ENCODE results near the gene RECQL. TPM values are rescaled to one million over a fixed set of nuclear protein-coding genes. Genes with fewer than 3 reads are reported as not detected.
"Not testable (repeated sequence)": the region's sequence is repeated elsewhere in the genome, so short reads cannot be mapped to it uniquely, and the experiment has no call there.

The RECQL gene
- total RNA-seq, 6 donors from 2014 or later = 15.7 to 34.2 (median 28.0) TPM

DNA sequence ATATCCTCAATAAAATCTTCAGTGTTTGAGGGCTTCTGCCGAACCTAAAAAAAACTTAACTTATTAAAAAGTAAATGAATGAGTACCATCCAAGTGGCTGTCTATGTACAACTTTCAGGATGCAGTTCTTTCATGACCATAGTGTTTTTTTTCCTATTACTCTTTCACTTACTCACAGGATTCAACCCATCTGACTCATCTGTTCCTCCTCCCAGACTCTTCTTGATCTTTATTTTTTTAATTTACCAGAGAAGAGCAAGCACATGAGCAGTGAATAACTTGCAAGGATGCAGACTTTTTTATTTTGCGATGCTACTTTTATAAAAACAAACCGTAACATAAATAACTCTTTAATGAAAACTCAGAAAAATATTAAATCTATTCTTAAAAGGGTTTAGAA lies 24.5 kb downstream of the RECQL start:
- Histone ChIP-seq H3K36me3 (peaks cover 8 to 96% (median 50%) of the 10 kb centered on the region in 4 donors), H3K9me3 (no peaks in the 10 kb centered on the region), H3K27me3 (no peaks in the 10 kb centered on the region), H3K4me3 (no peak overlapping the region), H3K4me1 (no peaks in the 10 kb centered on the region), H3K27ac (no peak overlapping the region)
- TF ChIP-seq EP300 (IDR thresholded peaks at IDR 0.05) (no peak), POLR2AphosphoS5 (IDR thresholded peaks at IDR 0.05) (no peak), POLR2A (IDR thresholded peaks at IDR 0.05) (no peak)
- TF ChIP-seq, protein P1, sequence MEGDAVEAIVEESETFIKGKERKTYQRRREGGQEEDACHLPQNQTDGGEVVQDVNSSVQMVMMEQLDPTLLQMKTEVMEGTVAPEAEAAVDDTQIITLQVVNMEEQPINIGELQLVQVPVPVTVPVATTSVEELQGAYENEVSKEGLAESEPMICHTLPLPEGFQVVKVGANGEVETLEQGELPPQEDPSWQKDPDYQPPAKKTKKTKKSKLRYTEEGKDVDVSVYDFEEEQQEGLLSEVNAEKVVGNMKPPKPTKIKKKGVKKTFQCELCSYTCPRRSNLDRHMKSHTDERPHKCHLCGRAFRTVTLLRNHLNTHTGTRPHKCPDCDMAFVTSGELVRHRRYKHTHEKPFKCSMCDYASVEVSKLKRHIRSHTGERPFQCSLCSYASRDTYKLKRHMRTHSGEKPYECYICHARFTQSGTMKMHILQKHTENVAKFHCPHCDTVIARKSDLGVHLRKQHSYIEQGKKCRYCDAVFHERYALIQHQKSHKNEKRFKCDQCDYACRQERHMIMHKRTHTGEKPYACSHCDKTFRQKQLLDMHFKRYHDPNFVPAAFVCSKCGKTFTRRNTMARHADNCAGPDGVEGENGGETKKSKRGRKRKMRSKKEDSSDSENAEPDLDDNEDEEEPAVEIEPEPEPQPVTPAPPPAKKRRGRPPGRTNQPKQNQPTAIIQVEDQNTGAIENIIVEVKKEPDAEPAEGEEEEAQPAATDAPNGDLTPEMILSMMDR (IDR thresholded peaks at IDR 0.05) = no peak
- DNase-seq (no peak), ATAC-seq (ENCODE audit: low FRiP score in 2 of 2) (no peak)
- 92 to 98% methylated on average over 3 of the region's 3 CpGs for WGBS, 2 donors

DNA sequence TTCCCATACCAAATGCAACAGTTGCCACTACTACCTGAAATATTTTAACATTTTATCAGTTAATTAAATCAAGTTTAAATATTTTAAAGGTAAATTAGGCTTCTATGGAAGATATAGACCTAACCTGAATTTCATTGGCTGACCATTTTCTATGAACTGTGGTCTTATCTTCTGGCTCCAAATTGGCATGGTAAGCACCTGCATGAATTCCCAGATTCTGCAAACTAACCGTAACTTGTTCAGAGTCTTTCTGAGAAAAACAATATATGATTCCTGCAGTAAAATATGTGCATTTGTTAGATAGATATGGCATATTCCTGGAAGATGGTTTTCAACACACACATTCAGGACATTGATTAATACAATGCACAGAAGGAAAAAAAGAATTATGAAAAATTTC lies 25.9 kb downstream of the RECQL start:
- ATAC-seq (ENCODE audit: low FRiP score in 2 of 2) = no peak
- WGBS, 2 donors = 93 to 96% methylated on average over 1 of the region's 1 CpG
- Histone ChIP-seq H3K4me1 (no peaks in the 10 kb centered on the region), H3K27ac (no peak overlapping the region), H3K4me3 (no peak overlapping the region), H3K36me3 (peaks cover 17 to 96% (median 51%) of the 10 kb centered on the region in 4 donors), H3K27me3 (no peaks in the 10 kb centered on the region), H3K9me3 (no peaks in the 10 kb centered on the region)
- TF ChIP-seq EP300 (IDR thresholded peaks at IDR 0.05) = no peak
- TF ChIP-seq, protein P1 (IDR thresholded peaks at IDR 0.05) = no peak
- no peak for TF ChIP-seq POLR2A (IDR thresholded peaks at IDR 0.05)
- TF ChIP-seq POLR2AphosphoS5 (IDR thresholded peaks at IDR 0.05) = no peak
- no peak for DNase-seq

DNA sequence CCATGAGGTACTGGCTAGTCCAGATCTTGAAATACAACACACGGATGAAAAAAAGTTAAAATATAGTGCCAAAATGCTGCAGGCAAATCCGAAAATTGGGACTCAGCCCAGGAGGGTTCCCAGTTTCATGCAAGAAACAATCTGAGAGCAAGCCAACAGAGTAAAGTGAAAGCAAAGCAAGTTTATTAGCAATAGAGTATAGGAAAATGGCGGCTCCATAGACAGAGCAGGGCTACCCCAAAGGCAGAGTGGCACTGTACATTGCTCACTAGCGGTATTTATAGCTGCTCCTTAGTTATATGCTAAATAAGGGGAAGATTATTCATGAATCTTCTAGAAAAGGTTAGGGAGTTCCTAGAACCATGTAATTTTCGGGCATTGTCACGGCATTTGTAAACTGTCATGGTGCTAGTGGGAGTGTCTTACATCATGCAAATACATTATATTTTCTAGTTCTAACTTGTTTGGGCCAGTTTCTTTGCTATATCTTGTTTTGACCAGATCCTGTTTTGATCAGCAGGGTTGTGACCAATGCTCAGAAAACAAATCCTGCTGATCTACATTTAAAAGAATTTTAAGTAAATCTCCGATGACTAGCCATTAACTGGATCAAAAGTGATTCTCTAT lies 29.1 kb downstream of the RECQL start:
- H3K36me3 ChIP-seq = peaks cover 28 to 92% (median 45%) of the 10 kb centered on the region in 4 donors
- no peak overlapping the region for H3K27ac ChIP-seq
- no peaks in the 10 kb centered on the region for H3K4me1 ChIP-seq
- 94 to 97% methylated on average over 7 of the region's 7 CpGs for WGBS, 2 donors
- DNase-seq (no peak), ATAC-seq (ENCODE audit: low FRiP score in 2 of 2) (no peak)
- no peak overlapping the region for H3K4me3 ChIP-seq
- TF ChIP-seq POLR2AphosphoS5 (IDR thresholded peaks at IDR 0.05) = no peak
- no peak for TF ChIP-seq EP300 (IDR thresholded peaks at IDR 0.05)
- TF ChIP-seq POLR2A (IDR thresholded peaks at IDR 0.05) = no peak
- TF ChIP-seq, protein P1 (IDR thresholded peaks at IDR 0.05) = no peak
- no peaks in the 10 kb centered on the region for H3K27me3 ChIP-seq
- no peaks in the 10 kb centered on the region for H3K9me3 ChIP-seq

DNA sequence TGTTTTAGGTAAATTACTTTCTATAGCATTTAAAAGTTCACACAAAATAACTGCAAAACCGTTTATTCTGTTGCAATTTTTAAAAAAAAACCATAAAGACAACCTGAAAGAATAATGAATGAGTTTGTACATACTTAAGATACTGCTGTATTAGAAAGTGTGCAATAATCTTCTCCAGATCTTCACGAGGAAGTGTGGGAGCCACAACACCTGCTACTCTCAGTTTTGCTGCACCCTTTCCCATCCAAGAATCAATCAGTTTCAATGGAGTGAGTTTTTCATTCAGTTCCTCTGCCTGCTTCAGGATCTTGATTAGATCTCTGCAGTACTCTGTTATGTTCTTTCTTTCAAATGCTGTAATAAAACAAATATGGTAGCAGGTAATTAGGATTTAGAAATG lies 30.1 kb downstream of the RECQL start:
- Histone ChIP-seq H3K4me1 (no peaks in the 10 kb centered on the region), H3K9me3 (no peaks in the 10 kb centered on the region), H3K27me3 (no peaks in the 10 kb centered on the region), H3K36me3 (peaks cover 25 to 83% (median 45%) of the 10 kb centered on the region in 4 donors), H3K4me3 (no peak overlapping the region), H3K27ac (no peak overlapping the region)
- 80 to 83% methylated on average over 2 of the region's 2 CpGs for WGBS, 2 donors
- no peak for DNase-seq
- no peak for ATAC-seq (ENCODE audit: low FRiP score in 2 of 2)
- TF ChIP-seq EP300 (IDR thresholded peaks at IDR 0.05) (no peak), POLR2AphosphoS5 (IDR thresholded peaks at IDR 0.05) (no peak), POLR2A (IDR thresholded peaks at IDR 0.05) (no peak)
- TF ChIP-seq, protein P1 (IDR thresholded peaks at IDR 0.05) = no peak

DNA sequence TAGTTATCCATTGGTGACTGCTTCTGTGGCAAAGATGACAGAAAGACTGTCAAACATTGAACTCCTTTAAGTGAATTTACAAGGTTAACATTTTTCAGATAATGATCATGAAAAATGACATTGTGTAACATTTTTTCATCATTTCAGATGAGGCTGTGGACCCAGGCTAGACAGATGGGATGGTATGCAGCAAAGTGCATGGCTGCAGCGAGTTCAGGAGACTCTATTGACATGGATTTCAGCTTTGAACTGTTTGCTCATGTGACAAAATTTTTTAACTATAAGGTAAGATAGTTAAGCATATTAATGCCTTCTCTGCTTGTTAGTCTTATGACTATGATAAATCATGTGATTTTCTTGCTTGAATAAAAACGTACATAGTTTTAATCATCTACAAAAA lies 34.1 kb downstream of the RECQL start:
- H3K4me3 ChIP-seq; ATAC-seq (ENCODE audit: low FRiP score in 2 of 2); H3K9me3 ChIP-seq; DNase-seq; H3K4me1 ChIP-seq; H3K27ac ChIP-seq; H3K27me3 ChIP-seq: not testable (repeated sequence)
- peaks cover 23 to 66% (median 35%) of the 10 kb centered on the region in 4 donors for H3K36me3 ChIP-seq
- WGBS, 2 donors = 91 to 92% methylated on average over 2 of the region's 2 CpGs
